BLaER1 (cell line): ENCODE data around the gene EFCAB12.

ENCODE experiments used
- H3K27ac ChIP-seq: shearing (Covaris generic); formaldehyde crosslinking; 2 replicates; pipeline ENCODE4 v1.8.1; 2022
- H3K27me3 ChIP-seq: shearing (Covaris generic); formaldehyde crosslinking; 2 replicates; pipeline ENCODE4 v1.8.1; 2022
- H3K36me3 ChIP-seq: shearing (Covaris generic); formaldehyde crosslinking; 2 replicates; pipeline ENCODE4 v1.8.1; 2022
- H3K4me1 ChIP-seq: shearing (Covaris generic); formaldehyde crosslinking; 2 replicates; pipeline ENCODE4 v1.8.1; 2022
- H3K4me2 ChIP-seq: shearing (Covaris generic); formaldehyde crosslinking; 2 replicates; pipeline ENCODE4 v1.8.1; 2022
- H3K4me3 ChIP-seq: shearing (Covaris generic); formaldehyde crosslinking; 2 replicates; pipeline ENCODE4 v1.8.1; 2022
- H3K9ac ChIP-seq: shearing (Covaris generic); formaldehyde crosslinking; 2 replicates; pipeline ENCODE4 v1.8.1; 2022
- H3K9me3 ChIP-seq: shearing (Covaris generic); formaldehyde crosslinking; 2 replicates; pipeline ENCODE4 v1.8.1; 2022
- H4K20me1 ChIP-seq: shearing (Covaris generic); formaldehyde crosslinking; 2 replicates; pipeline ENCODE4 v1.8.1; 2022
- Cebpa-rat ChIP-seq: shearing (Covaris generic); IDR thresholded peaks from 2 replicates; pipeline ENCODE4 v1.8.1; 2022

Gene EFCAB12

DNA sequence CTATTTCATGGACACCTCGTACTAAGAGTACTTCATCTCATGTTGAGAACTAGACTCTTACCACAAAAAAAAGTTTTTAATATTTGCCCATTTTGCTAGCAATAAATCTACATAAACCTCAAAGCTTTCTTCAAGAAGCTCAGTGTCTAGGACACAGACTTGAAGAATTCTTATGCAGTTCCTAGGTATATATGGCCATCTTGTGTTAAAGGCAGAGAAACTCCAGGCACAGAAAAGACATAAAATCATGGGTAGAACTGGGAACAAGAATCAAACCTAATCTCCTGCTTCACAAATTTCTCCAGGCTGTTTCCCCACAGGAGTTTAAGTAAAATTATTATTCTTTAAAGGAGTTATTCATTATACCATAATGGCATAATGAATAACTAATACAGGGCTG lies 6.9 kb upstream of the EFCAB12 start:
- peaks cover 45% of the 10 kb centered on the region for H3K4me1 ChIP-seq
- no peaks in the 10 kb centered on the region for H4K20me1 ChIP-seq
- no peak for TF ChIP-seq Cebpa-rat
- no peaks in the 10 kb centered on the region for H3K9me3 ChIP-seq
- no peak overlapping the region for H3K27ac ChIP-seq
- no peaks in the 10 kb centered on the region for H3K27me3 ChIP-seq
- 0 out of 2 replicates have a peak overlapping the region, but pooled peaks have one; percentile 2 for H3K9ac ChIP-seq
- H3K4me3 ChIP-seq = no peak overlapping the region
- H3K36me3 ChIP-seq = peaks cover 75% of the 10 kb centered on the region
- peak overlapping the region; percentile 23 for H3K4me2 ChIP-seq

DNA sequence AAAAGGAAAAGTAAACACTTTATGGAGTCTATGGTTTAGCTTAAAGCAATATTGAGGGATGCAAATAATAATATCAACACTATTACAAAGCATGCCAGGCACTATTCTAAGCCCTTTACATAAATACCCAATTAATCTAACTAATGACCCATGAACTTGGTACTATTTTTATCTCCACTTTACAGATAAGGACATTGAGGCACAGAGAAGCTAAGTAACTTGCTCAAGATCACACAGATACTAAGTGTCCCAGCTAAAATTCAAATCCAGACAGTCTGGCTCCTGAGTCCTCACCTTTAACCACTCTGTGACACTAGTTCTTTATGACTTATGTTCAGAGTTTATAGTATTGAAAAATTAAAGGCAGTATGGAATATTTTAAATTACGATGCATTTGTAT lies 5.7 kb upstream of the EFCAB12 start:
- Histone ChIP-seq H3K9me3 (no peaks in the 10 kb centered on the region), H3K4me3 (no peak overlapping the region), H3K36me3 (peaks cover 84% of the 10 kb centered on the region), H3K4me2 (no peak overlapping the region), H3K9ac (no peak overlapping the region), H3K27me3 (no peaks in the 10 kb centered on the region), H3K27ac (no peak overlapping the region), H4K20me1 (no peaks in the 10 kb centered on the region), H3K4me1 (peaks cover 50% of the 10 kb centered on the region)
- TF ChIP-seq Cebpa-rat = no peak

DNA sequence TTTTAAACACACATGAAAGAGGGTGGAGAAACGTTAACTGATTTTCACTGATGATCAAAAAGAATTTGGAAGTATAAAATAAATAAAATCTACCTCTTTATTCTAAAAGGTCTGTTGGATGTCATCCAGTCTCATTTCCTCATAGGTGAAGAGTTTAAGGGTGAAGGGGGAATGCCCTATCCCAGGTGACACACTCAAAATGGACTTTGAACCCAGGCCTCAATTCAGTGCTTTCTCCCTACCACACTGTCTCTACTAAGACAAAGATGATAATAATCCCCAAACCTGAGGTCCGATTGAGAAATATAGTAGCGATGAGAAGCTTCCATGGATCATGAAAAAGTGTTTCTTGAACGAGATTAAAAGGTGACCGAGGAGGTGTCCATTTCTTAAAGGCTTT lies 5.1 kb upstream of the EFCAB12 start:
- no peak overlapping the region for H3K27ac ChIP-seq
- H3K4me2 ChIP-seq = no peak overlapping the region
- H4K20me1 ChIP-seq = no peaks in the 10 kb centered on the region
- no peak overlapping the region for H3K9ac ChIP-seq
- H3K36me3 ChIP-seq = peaks cover 84% of the 10 kb centered on the region
- peaks cover 50% of the 10 kb centered on the region for H3K4me1 ChIP-seq
- H3K9me3 ChIP-seq = no peaks in the 10 kb centered on the region
- H3K4me3 ChIP-seq = no peak overlapping the region
- no peaks in the 10 kb centered on the region for H3K27me3 ChIP-seq
- no peak for TF ChIP-seq Cebpa-rat

DNA sequence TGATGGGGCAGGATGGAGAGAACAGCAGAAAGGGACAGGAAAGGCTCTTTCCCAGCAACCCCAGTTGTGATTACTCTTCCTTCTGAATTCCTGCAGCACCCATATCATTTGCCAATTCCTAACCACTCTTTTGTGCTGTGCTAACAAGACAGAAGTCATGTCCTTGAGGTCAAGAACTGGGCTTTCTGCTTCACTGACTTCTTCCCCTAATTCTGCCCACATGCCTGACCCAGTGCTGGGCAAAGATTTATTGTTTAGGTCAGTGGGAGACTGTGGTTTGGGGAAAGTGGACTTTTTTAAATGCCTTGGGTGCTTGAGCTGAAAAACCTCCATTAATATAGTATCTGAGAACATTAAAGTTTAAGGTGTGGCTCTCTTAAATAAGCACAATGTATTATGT lies 4.2 kb upstream of the EFCAB12 start:
- H3K9ac ChIP-seq = no peak overlapping the region
- TF ChIP-seq Cebpa-rat = no peak
- H3K9me3 ChIP-seq = no peaks in the 10 kb centered on the region
- no peak overlapping the region for H3K27ac ChIP-seq
- H4K20me1 ChIP-seq = no peaks in the 10 kb centered on the region
- no peak overlapping the region for H3K4me2 ChIP-seq
- peaks cover 50% of the 10 kb centered on the region for H3K4me1 ChIP-seq
- H3K36me3 ChIP-seq = peaks cover 78% of the 10 kb centered on the region
- H3K4me3 ChIP-seq = no peak overlapping the region
- peaks cover 7% of the 10 kb centered on the region for H3K27me3 ChIP-seq

DNA sequence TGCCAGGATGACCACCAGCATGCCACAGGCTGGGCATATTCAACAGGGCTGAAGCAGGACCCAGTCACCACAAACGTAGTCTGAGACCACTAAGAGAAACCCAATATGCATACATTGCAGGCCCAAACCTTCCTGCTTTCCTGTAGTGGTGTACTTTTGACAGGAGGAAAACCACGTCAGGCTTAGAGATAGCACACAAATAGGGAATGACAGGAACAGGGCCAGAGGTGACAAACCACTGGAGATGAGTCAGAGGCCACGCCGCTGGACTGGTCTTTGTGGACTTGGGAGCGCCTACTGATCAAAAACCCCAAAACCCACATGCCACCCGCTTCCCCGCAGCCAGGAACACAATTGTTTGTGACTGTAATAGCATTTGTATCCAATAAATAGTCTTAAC lies 3.6 kb upstream of the EFCAB12 start:
- Histone ChIP-seq H3K27ac (no peak overlapping the region), H3K4me3 (no peak overlapping the region), H3K4me1 (peaks cover 47% of the 10 kb centered on the region), H3K9me3 (no peaks in the 10 kb centered on the region), H3K27me3 (peaks cover 14% of the 10 kb centered on the region), H3K4me2 (no peak overlapping the region), H3K36me3 (peaks cover 72% of the 10 kb centered on the region), H4K20me1 (no peaks in the 10 kb centered on the region), H3K9ac (no peak overlapping the region)
- TF ChIP-seq Cebpa-rat = no peak

DNA sequence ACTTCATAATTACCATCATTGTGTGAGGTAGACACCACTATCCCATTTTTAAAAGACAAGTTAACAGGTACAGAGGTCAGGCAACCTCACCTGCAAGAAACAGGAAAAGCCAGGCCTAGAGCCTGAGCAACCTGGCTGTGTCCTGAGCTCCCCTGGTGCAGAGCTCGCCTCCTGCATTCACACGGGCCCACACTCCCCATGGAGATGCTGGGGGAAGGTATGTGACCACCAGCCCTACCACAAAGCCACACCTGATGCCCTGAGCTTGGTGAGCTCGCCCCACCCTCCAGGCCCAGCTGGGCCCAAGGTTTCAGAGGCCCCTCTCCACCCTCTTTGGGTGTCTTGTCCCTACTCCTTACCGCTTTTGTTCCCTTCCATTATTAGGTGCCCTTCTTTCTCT lies 1.2 kb upstream of the EFCAB12 start:
- Histone ChIP-seq H3K4me1 (peaks cover 38% of the 10 kb centered on the region), H4K20me1 (no peaks in the 10 kb centered on the region), H3K4me3 (no peak overlapping the region), H3K27me3 (peaks cover 15% of the 10 kb centered on the region), H3K9me3 (no peaks in the 10 kb centered on the region), H3K27ac (no peak overlapping the region), H3K9ac (no peak overlapping the region), H3K36me3 (peaks cover 50% of the 10 kb centered on the region), H3K4me2 (no peak overlapping the region)
- TF ChIP-seq Cebpa-rat = no peak

DNA sequence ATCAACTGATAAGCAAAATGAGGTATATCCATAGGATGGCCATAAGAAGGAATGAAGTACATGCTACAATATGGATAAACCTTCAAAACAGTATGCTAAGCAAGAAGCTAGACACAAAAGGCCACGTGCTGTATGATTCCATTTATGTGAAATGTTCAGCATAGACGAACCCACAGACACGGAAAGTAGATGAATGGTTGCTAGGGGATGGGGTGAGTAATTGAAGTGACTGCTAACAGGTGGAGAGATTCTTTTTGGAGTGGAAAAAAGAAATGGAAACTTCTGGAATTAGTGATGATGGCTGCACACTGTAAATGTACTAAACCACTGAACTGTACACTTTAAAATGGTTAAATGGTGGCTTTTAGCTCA lies 630 bp upstream of the EFCAB12 start:
- Histone ChIP-seq H3K36me3 (peaks cover 45% of the 10 kb centered on the region), H3K9ac (no peak overlapping the region), H4K20me1 (no peaks in the 10 kb centered on the region), H3K4me2 (peak overlapping the region; percentile 96), H3K27me3 (peaks cover 15% of the 10 kb centered on the region), H3K4me1 (peaks cover 43% of the 10 kb centered on the region), H3K9me3 (no peaks in the 10 kb centered on the region), H3K27ac (no peak overlapping the region), H3K4me3 (peak overlapping the region; percentile 60)
- no peak for TF ChIP-seq Cebpa-rat

DNA sequence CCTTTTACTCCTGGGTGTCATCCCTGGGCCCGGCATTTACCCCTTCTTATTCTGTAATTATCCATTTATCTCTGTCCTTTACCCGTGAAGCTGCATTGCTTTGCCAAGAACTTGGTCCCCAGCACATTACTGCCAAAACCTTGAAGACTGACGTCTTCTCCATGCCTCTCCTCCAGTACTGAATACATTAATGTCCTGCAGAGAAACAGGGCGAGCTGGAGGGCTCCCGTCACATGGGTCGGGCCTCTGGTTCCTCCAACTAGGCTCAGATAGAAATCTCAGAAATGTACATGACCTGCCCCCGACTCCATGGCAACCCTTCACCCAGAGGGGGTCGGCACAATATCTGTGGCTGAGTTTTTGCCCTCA lies 445 bp downstream of the EFCAB12 start:
- Histone ChIP-seq H3K27me3 (peaks cover 15% of the 10 kb centered on the region), H3K9ac (no peak overlapping the region), H4K20me1 (no peaks in the 10 kb centered on the region), H3K9me3 (no peaks in the 10 kb centered on the region), H3K4me1 (peaks cover 50% of the 10 kb centered on the region), H3K4me3 (peak overlapping the region; percentile 60), H3K4me2 (peak overlapping the region; percentile 96), H3K36me3 (peaks cover 35% of the 10 kb centered on the region), H3K27ac (no peak overlapping the region)
- TF ChIP-seq Cebpa-rat = no peak

DNA sequence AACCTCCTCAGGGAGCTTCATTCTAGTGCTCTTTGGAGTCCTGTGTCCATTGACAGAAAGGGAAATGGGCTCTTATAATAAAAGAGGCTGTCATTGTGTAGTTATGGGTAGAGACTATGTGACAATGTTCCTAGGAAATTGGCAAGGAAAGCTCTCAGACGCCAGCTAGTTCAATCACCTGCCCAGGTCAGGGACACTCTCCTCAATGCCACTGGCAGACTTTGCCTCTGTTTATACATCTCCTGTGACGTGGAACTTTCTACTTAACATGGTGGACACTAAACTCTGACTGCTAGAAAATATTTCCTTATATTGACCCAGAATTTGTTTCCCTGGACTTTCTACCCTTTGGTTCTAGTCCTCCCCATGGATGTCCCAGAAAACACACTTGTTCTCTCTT lies 2.8 kb downstream of the EFCAB12 start:
- Histone ChIP-seq H3K36me3 (peaks cover 11% of the 10 kb centered on the region), H3K4me3 (no peak overlapping the region), H3K27me3 (peaks cover 15% of the 10 kb centered on the region), H4K20me1 (no peaks in the 10 kb centered on the region), H3K9ac (no peak overlapping the region), H3K27ac (peak overlapping the region; percentile 43), H3K4me1 (peaks cover 50% of the 10 kb centered on the region), H3K4me2 (peak overlapping the region; percentile 75), H3K9me3 (no peaks in the 10 kb centered on the region; the same call in 1 of the 2 replicates)
- TF ChIP-seq Cebpa-rat = no peak

DNA sequence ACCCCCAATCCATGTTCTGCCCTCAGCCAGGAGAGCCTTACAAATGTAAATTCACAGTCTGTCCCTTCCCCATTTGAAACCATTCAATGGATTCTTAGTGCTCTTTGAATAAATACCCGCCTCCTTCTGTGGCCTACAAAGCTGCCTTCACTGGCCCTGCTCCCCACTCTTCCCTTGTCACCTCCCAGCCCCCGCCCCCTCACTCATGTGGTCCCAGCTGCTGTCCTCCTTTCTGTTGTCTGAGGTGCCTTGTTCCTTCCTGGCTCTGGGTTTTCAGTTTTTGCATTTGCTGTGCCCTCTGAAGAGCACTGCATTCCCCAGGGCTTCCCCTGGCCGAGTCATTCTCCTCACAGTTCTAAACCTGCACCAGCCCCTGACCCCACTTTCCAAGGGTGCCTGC lies 3.2 kb downstream of the EFCAB12 start:
- Histone ChIP-seq H3K4me1 (peaks cover 50% of the 10 kb centered on the region), H3K27me3 (peaks cover 15% of the 10 kb centered on the region), H3K4me3 (no peak overlapping the region), H3K4me2 (peak overlapping the region; percentile 75), H3K27ac (peak overlapping the region; percentile 43), H3K9ac (no peak overlapping the region), H3K36me3 (peaks cover 7% of the 10 kb centered on the region), H3K9me3 (no peaks in the 10 kb centered on the region; the same call in 1 of the 2 replicates), H4K20me1 (no peaks in the 10 kb centered on the region)
- no peak for TF ChIP-seq Cebpa-rat

DNA sequence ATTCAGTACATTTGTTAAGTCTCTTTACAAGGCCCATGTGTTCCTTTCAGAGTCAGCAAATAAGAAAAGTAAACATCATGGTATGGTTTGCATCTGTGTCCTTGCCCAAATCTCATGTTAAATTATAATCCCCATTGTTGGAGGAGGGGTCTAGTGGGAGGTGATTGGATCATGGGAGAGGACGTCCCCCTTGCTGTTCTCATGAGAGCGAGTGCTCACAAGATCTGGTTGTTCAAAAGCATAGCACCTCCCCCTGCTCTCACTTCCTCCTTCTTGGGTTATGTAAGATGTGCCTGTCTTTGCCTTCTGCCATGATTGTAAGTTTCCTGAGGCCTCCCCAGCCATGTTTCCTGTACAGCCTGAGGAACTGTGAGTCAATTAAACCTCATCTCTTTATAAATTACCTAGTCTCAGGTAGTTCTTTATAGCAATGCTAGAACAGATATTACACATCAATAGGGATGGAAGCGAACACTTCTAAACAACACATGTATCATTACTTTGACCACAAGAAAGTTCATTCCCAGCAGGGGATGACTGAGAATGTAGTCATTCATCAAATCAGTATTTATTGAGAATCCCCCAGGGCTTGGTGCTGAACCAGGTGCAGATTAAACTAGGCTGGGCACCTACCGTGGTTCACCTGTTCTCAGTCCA lies 4.1 kb downstream of the EFCAB12 start:
- no peak overlapping the region for H3K9ac ChIP-seq
- peak overlapping the region; percentile 75 for H3K4me2 ChIP-seq
- H3K9me3 ChIP-seq = no peaks in the 10 kb centered on the region; the same call in 1 of the 2 replicates
- no peak overlapping the region for H3K4me3 ChIP-seq
- peaks cover 50% of the 10 kb centered on the region for H3K4me1 ChIP-seq
- H4K20me1 ChIP-seq = no peaks in the 10 kb centered on the region
- H3K36me3 ChIP-seq = no peaks in the 10 kb centered on the region
- H3K27me3 ChIP-seq = peaks cover 15% of the 10 kb centered on the region
- no peak for TF ChIP-seq Cebpa-rat
- peak overlapping the region; percentile 44 for H3K27ac ChIP-seq
